ENCODE data around the gene ZNF213.

DNA sequence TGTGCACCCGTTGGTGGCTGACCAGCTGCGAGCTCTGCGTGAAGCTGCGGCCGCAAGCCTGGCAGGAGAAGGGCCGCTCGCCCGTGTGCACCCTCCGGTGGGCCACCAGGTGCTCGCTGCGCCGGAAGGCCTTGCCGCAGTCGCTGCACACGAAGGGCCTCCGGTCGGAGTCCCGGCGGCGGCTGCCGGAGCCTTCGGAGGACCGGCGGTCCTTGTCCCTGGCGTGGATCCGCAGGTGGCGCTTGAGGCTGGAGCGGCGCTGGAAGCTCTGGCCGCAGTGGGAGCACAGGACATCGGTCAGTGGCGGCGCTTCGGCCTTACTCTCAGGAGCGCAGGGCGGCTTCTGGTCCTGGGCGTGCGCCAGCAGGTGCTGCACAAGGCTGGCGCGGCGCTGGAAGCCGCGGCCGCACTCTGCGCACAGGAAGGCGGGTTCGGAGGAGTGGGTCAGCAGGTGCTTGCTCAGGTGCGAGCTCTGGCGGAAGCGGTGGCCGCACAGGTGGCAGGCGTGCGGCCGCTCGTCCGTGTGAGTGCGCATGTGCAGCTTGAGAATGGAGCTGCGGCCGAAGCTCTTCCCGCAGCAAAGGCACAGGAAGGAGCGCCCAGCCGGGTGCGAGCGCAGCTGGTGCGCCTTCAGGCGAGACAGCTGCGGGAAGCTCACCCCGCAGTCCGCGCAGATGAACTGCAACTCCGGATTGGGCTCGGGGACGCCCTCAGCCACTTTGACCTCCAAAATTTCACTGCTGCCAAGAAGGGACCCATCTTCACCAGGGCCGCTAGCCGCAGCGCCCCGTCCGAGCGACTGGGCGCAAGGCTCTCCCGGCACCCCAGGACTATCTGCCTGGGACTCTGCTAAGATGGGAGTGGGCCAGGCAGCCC, 44.9 kb upstream of the ZNF213 start:
- TF ChIP-seq CTCF (optimal IDR thresholded peaks at IDR 0.05 in 1 of 3, IDR thresholded peaks at IDR 0.05 in 1 of 3, conservative IDR thresholded peaks at IDR 0.05 in 1 of 3; ENCODE audit: extremely low read depth in 1 of 3, insufficient read depth in 2 of 3, low read length in 3 of 3) (no peak), EZH2 (IDR thresholded peaks at IDR 0.05; ENCODE audit: low read length) (no peak)

All from keratinocyte (primary cell).